HepG2 (cell line): Measurements from ENCODE around the gene ILDR2. TPM values are rescaled to one million over a fixed set of nuclear protein-coding genes. Genes with fewer than 3 reads are reported as not detected.

Experiments used
- MIER2 ChIP-seq: IDR thresholded peaks from 2 replicates; pipeline ENCODE4 v1.6.1; 2016; ENCODE audit warnings: missing biosample characterization, missing genetic modification reagents
- NFE2L2 ChIP-seq: fragments of 150-350 bp; IDR thresholded peaks from 2 replicates; pipeline ENCODE4 v1.6.1; 2014; ENCODE audit warnings: low read length
- NFRKB ChIP-seq: fragments of 450-650 bp; IDR thresholded peaks from 2 replicates; pipeline ENCODE4 v1.6.1; 2017
- REST ChIP-seq, 2 experiments: IDR thresholded peaks; 2 replicates each; pipeline ENCODE4 v1.6.1; 2011 to 2012; ENCODE audit warnings: low read length in 2 of 2, borderline replicate concordance in 1 of 2, low read depth in 1 of 2, mild to moderate bottlenecking in 1 of 2, moderate library complexity in 1 of 2
- SRSF9 ChIP-seq: fragments of 200-400 bp; formaldehyde crosslinking; IDR thresholded peaks from 2 replicates; pipeline ENCODE4 v1.6.1; 2018; ENCODE audit warnings: borderline replicate concordance, mild to moderate bottlenecking, low read depth, low read length; ENCODE audit not compliant: insufficient read depth, poor library complexity, severe bottlenecking
- TCF7 ChIP-seq: sonication (generic); IDR thresholded peaks from 2 replicates; pipeline ENCODE4 v1.6.1; 2016; ENCODE audit warnings: antibody characterized with exemption, low read depth
- ZFP82 ChIP-seq: sonication (generic); formaldehyde crosslinking; IDR thresholded peaks from 2 replicates; pipeline ENCODE4 v1.5.1; 2020; ENCODE audit warnings: mild to moderate bottlenecking, missing genetic modification reagents, borderline replicate concordance
- ZNF30 ChIP-seq: sonication (generic); formaldehyde crosslinking; IDR thresholded peaks from 2 replicates; pipeline ENCODE4 v1.5.0; 2020; ENCODE audit warnings: mild to moderate bottlenecking, missing genetic modification reagents
- ZNF496 ChIP-seq: sonication (generic); formaldehyde crosslinking; IDR thresholded peaks from 2 replicates; pipeline ENCODE4 v1.8.1; 2023; ENCODE audit warnings: mild to moderate bottlenecking, moderate library complexity, missing genetic modification reagents; ENCODE audit not compliant: insufficient replicate concordance
- ZNF563 ChIP-seq: sonication (generic); formaldehyde crosslinking; IDR thresholded peaks from 2 replicates; pipeline ENCODE4 v1.8.0; 2022; ENCODE audit warnings: mild to moderate bottlenecking, moderate library complexity, missing genetic modification reagents
- ZSCAN30 ChIP-seq: sonication (generic); formaldehyde crosslinking; IDR thresholded peaks from 2 replicates; pipeline ENCODE4 v1.5.0; 2020; ENCODE audit warnings: mild to moderate bottlenecking, missing genetic modification reagents
- polyA plus RNA-seq, 8 experiments: library from polyadenylated mRNA; depleted of rRNA in 3 of 8; stranded (reverse) in 7 of 8; unstranded in 1 of 8; fragments of >200 nt; fragmentation: Illumina TruSeq in 4 of 8; extraction: Trizol in 4 of 8; gene quantifications; 2 replicates each; pipeline versions ENCODE4 v1.2.1 to v1.2.3, GENCODE V29; 2011 to 2016; ENCODE audit warnings: low read depth in 4 of 8, missing spikeins in 1 of 8, mixed read lengths in 1 of 8; ENCODE audit not compliant: insufficient read depth in 1 of 8
- total RNA-seq, 5 experiments: library from RNA; depleted of rRNA; stranded (reverse); fragments of >200 nt; fragmentation: Illumina TruSeq; extraction: Trizol; gene quantifications; 2 replicates each; pipeline ENCODE4 v1.2.3, GENCODE V29; 2016; ENCODE audit warnings: low read depth in 1 of 5
- TF ChIP-seq, protein P1 (sequence below): sonication (generic); formaldehyde crosslinking; IDR thresholded peaks from 2 replicates; pipeline ENCODE4 v1.5.1; 2020; ENCODE audit warnings: mild to moderate bottlenecking, missing genetic modification reagents, moderate library complexity
- TF ChIP-seq, protein P2 (sequence below): sonication (generic); formaldehyde crosslinking; IDR thresholded peaks from 2 replicates; pipeline ENCODE4 v1.4.0; 2020; ENCODE audit warnings: mild to moderate bottlenecking, low read depth, missing genetic modification reagents
- TF ChIP-seq, protein P3 (sequence below): sonication (generic); IDR thresholded peaks from 2 replicates; pipeline ENCODE4 v1.6.1; 2016; ENCODE audit warnings: low read depth, borderline replicate concordance

Gene ILDR2
- total and polyA plus RNA-seq, 2 of the 13 experiments (the other 11 are each of a cell fraction or from before 2014, with no cell fraction given) = 0.04 TPM; not detected in 1

- TF ChIP-seq, protein P1, sequence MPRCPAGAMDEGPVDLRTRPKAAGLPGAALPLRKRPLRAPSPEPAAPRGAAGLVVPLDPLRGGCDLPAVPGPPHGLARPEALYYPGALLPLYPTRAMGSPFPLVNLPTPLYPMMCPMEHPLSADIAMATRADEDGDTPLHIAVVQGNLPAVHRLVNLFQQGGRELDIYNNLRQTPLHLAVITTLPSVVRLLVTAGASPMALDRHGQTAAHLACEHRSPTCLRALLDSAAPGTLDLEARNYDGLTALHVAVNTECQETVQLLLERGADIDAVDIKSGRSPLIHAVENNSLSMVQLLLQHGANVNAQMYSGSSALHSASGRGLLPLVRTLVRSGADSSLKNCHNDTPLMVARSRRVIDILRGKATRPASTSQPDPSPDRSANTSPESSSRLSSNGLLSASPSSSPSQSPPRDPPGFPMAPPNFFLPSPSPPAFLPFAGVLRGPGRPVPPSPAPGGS (CRISPR knock-in tag) = 0 out of 2 replicates have a peak, but pooled peaks have one; percentile 44
- no peak for TF ChIP-seq NFE2L2
- TF ChIP-seq ZNF563 (CRISPR knock-in tag) = peak; percentile 82; the same call in 1 of the 2 replicates
- TF ChIP-seq NFRKB = no peak
- TF ChIP-seq REST (IDR thresholded peaks at IDR 0.05; ENCODE audit: borderline replicate concordance in 1 of 2, low read depth in 1 of 2, low read length in 2 of 2) = peak in 1 of 2 experiments; percentile 46; a peak in 1 of 4 replicates
- TF ChIP-seq, protein P2, sequence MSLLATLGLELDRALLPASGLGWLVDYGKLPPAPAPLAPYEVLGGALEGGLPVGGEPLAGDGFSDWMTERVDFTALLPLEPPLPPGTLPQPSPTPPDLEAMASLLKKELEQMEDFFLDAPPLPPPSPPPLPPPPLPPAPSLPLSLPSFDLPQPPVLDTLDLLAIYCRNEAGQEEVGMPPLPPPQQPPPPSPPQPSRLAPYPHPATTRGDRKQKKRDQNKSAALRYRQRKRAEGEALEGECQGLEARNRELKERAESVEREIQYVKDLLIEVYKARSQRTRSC = no peak
- peak; percentile 41; the same call in 1 of the 2 replicates for TF ChIP-seq TCF7
- TF ChIP-seq, protein P3, sequence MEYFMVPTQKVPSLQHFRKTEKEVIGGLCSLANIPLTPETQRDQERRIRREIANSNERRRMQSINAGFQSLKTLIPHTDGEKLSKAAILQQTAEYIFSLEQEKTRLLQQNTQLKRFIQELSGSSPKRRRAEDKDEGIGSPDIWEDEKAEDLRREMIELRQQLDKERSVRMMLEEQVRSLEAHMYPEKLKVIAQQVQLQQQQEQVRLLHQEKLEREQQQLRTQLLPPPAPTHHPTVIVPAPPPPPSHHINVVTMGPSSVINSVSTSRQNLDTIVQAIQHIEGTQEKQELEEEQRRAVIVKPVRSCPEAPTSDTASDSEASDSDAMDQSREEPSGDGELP = peak; percentile 32; the same call in 1 of the 2 replicates
- TF ChIP-seq ZSCAN30 (CRISPR knock-in tag) = no peak
- TF ChIP-seq ZNF496 (CRISPR knock-in tag) = no peak
- TF ChIP-seq ZFP82 (CRISPR knock-in tag) = peak; percentile 88; the same call in 1 of the 2 replicates
- TF ChIP-seq SRSF9 = no peak
- no peak for TF ChIP-seq ZNF30
- TF ChIP-seq MIER2 = 0 out of 2 replicates have a peak, but pooled peaks have one; percentile 23
These were observed 99.4 kb downstream of the ILDR2 start, which contains the start of gene TADA1 (continued) for GRCh38 chr1:166875734-166876539.
